Testis (tissue), 3 donors: ENCODE data around the gene MPG. TPM values are rescaled to one million over a fixed set of nuclear protein-coding genes. Genes with fewer than 3 reads are reported as not detected.

Experiments
- polyA plus RNA-seq: library from polyadenylated mRNA; stranded (reverse); fragments of 350-450 nt; fragmentation: Illumina TruSeq; extraction: RNeasy Lipid Tissue Mini Kit (QIAGEN cat#74804); gene quantifications from one replicate; pipeline ENCODE4 v1.2.3, GENCODE V29; 2014; ENCODE audit warnings: low read depth, low replicate concordance; ENCODE audit not compliant: insufficient read depth
- small RNA-seq, 2 donors: library from RNA; depleted of rRNA; stranded (forward); fragments of <200 nt; gene quantifications; one replicate each; pipeline ENCODE3, GENCODE V24; 2016
- total RNA-seq, 2 donors: library from RNA; depleted of rRNA; stranded (reverse); fragments of >200 nt; gene quantifications; one replicate each; pipeline ENCODE4 v1.2.3, GENCODE V29; 2016

Gene MPG
- total and polyA plus RNA-seq, 3 donors from 2014 or later: 42.6 to 61.7 (median 44.8) TPM

Small RNAs within 50 kb of the gene (small RNA-seq; reads per million reads assigned to genes)
- 0 reads per million in 2 donors for gene Z69720.2

Other genes starting within 250 kb of the MPG start
- gene POLR3K, start 24.6 kb upstream of the MPG start, total RNA-seq: 1 to 10 TPM; 2.4 to 3.0 TPM
- 6.5 TPM for gene POLR3K, start 24.6 kb upstream of the MPG start, polyA plus RNA-seq
- gene SNRNP25, start 24.4 kb upstream of the MPG start, total RNA-seq: 10 to 100 TPM; 12.8 to 17.5 TPM
- gene SNRNP25, start 24.4 kb upstream of the MPG start, polyA plus RNA-seq: 26.9 TPM
- gene RHBDF1, start 5.6 kb upstream of the MPG start, total RNA-seq: 10 to 100 TPM; 18.3 to 22.5 TPM
- 15.9 TPM for gene RHBDF1, start 5.6 kb upstream of the MPG start, polyA plus RNA-seq
- gene NPRL3, start 60.4 kb downstream of the MPG start, total RNA-seq: 10 to 100 TPM; 57.5 to 57.8 TPM
- gene NPRL3, start 60.4 kb downstream of the MPG start, polyA plus RNA-seq: 73.4 TPM
- 1 to 10 TPM; 1.1 to 9.0 TPM for gene HBZ, start 74.4 kb downstream of the MPG start, total RNA-seq
- 3.7 TPM for gene HBZ, start 74.4 kb downstream of the MPG start, polyA plus RNA-seq
- 1 to 10 TPM; 1.6 to 3.7 TPM for gene HBM, start 87.8 kb downstream of the MPG start, total RNA-seq
- gene HBM, start 87.8 kb downstream of the MPG start, polyA plus RNA-seq: not detected
- gene HBA2, start 94.7 kb downstream of the MPG start, total RNA-seq: 10 to 100 TPM in 1 of 2 donors, 1 to 10 TPM in 1; 7.1 to 27.4 TPM
- gene HBA2, start 94.7 kb downstream of the MPG start, polyA plus RNA-seq: 68.9 TPM
- 10 to 100 TPM in 1 of 2 donors, not detected in 1; 11.7 TPM for gene HBA1, start 98.5 kb downstream of the MPG start, total RNA-seq
- gene HBA1, start 98.5 kb downstream of the MPG start, polyA plus RNA-seq: 24.0 TPM
- 1 to 10 TPM; 4.2 to 4.3 TPM for gene HBQ1, start 102.2 kb downstream of the MPG start, total RNA-seq
- gene HBQ1, start 102.2 kb downstream of the MPG start, polyA plus RNA-seq: 1.3 TPM
- gene LUC7L, start 151.2 kb downstream of the MPG start, total RNA-seq: 100 to 1,000 TPM; 145 to 192 TPM
- gene LUC7L, start 151.2 kb downstream of the MPG start, polyA plus RNA-seq: 81.1 TPM
- gene FAM234A, start 156.6 kb downstream of the MPG start, total RNA-seq: 100 to 1,000 TPM; 151 to 168 TPM
- gene FAM234A, start 156.6 kb downstream of the MPG start, polyA plus RNA-seq: 89.7 TPM
- 1 to 10 TPM; 1.2 to 2.9 TPM for gene RGS11, start 197.7 kb downstream of the MPG start, total RNA-seq
- 3.0 TPM for gene RGS11, start 197.7 kb downstream of the MPG start, polyA plus RNA-seq
- gene ARHGDIG, start 202.4 kb downstream of the MPG start, total RNA-seq: 1 to 10 TPM; 6.6 to 7.7 TPM
- gene ARHGDIG, start 202.4 kb downstream of the MPG start, polyA plus RNA-seq: 2.9 TPM
- 1 to 10 TPM; 2.6 to 5.3 TPM for gene PDIA2, start 204.9 kb downstream of the MPG start, total RNA-seq
- gene PDIA2, start 204.9 kb downstream of the MPG start, polyA plus RNA-seq: 1.2 TPM